Measurements from ENCODE around the gene IL22RA1.

IL22RA1 gene

DNA sequence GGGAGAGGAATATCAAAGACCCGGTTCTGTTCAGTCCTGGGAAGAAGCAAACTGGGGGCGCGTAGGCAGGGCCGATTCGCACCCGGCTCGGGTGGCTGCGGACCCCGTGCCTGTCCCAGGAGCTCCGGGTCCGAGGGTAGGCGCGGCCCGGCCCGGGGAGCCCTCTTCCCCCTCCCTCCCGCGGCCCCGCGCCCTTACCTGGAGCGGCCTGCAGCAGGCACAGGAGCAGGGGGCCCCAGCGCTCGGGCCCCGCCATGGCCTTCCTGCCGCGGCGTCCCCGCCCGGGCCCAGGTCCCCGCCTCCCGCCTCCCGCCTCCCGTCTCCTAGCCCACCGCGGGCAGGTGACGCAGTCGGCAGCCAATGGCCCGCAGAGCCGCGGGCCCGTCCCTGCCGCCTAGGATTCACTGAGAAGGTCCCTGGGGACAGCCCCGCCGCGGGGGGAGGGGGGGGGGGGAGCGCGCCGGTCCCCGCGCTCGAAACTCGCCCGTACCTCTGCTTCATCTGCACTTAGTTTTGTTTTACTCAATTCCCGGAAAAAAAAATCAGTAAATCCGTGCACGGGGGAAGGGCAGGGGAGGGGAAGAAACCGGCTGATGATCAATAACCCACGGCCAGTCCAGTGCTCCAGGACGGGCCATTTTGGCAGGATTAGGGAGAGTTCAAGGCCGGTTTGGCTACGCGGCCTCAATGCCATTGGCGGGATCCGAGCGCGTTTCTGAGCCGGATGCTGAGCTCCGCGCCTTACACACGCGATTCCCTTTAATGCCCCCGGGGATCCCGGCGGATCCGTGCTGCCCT, 44.3 kb upstream of the IL22RA1 start, which contains the start of gene IFNLR1:
IFNLR1 (minus strand) TSS at position 297 of the 798 bp plus-strand sequence; CDS start at position 256, 41 bp downstream.
- H3K27ac ChIP-seq = no peak within 1 kb of the TSS
- intact Hi-C loops (cut with DNase I; ENCODE audit: low total_unique reads) = no loop called here
- H3K4me3 ChIP-seq = peak within 1 kb of the TSS; percentile 38 to 49
- H3K27me3 ChIP-seq = peaks cover 0 to 64% of the 10 kb centered on the region in 2 donors
- no peaks in the 10 kb centered on the region for H3K9me3 ChIP-seq
- no peak for DNase-seq
- peaks cover 0 to 16% (median 9%) of the 10 kb centered on the region in 4 donors for H3K4me1 ChIP-seq
- H3K36me3 ChIP-seq = no peaks in the 10 kb centered on the region
- TF ChIP-seq, protein P1, sequence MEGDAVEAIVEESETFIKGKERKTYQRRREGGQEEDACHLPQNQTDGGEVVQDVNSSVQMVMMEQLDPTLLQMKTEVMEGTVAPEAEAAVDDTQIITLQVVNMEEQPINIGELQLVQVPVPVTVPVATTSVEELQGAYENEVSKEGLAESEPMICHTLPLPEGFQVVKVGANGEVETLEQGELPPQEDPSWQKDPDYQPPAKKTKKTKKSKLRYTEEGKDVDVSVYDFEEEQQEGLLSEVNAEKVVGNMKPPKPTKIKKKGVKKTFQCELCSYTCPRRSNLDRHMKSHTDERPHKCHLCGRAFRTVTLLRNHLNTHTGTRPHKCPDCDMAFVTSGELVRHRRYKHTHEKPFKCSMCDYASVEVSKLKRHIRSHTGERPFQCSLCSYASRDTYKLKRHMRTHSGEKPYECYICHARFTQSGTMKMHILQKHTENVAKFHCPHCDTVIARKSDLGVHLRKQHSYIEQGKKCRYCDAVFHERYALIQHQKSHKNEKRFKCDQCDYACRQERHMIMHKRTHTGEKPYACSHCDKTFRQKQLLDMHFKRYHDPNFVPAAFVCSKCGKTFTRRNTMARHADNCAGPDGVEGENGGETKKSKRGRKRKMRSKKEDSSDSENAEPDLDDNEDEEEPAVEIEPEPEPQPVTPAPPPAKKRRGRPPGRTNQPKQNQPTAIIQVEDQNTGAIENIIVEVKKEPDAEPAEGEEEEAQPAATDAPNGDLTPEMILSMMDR (IDR thresholded peaks at IDR 0.05) = no peak

DNA sequence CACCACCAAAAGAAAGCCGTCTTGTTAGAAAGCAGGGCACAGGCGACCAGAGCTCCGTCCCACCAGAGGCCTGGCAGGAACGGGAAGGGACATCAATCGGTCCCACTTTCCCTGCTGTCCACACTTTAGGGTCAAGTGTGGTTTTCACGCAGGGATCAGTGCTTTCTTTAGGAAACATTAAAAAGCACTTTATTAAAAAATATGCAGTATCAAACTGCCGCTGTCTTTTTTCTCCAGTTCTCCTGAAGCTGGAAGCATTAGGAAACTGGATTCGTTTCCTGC, 43.7 kb upstream of the IL22RA1 start:
- Histone ChIP-seq H3K9me3 (no peaks in the 10 kb centered on the region), H3K36me3 (no peaks in the 10 kb centered on the region), H3K4me1 (peaks cover 0 to 16% (median 9%) of the 10 kb centered on the region in 4 donors), H3K27ac (no peak overlapping the region), H3K27me3 (peaks cover 0 to 59% of the 10 kb centered on the region in 2 donors), H3K4me3 (peak overlapping the region; percentile 38 to 49)
- no peak for DNase-seq
- TF ChIP-seq, protein P1 (IDR thresholded peaks at IDR 0.05) = no peak
- intact Hi-C loops (cut with DNase I; ENCODE audit: low total_unique reads) = no loop called here

DNA sequence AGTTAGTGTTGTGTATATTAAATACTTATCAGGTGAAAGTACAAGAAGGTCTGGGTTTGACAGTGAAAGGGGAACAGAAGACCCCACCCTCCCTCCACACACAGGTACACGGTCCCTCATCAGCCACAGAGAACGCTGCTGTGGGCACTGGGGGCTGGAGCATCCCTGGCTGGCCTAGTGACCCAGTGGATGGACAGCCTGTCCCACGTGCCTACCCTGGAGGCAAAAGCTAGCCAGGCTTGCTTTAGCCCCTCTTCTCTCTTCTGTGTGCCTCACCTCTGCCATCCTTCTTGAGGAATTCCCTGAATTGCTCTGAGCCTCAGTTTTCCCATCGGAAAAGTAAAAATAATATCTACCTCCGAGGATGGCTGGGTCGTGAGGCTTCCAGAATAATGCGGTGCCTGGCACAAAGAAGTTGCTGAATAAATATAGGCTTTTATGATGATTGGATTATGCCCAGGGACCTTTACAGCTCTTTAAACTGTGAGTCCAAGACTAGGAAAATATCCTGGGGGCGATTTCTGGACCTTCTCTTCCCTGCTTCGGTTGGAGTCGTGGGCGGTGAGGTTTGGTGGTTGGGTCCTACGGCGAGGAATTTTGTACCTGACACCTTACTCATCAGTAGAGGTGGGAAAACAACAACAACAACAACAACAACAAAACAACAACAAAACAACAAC, 43.2 kb upstream of the IL22RA1 start:
- intact Hi-C loops (cut with DNase I; ENCODE audit: low total_unique reads) = no loop called here
- TF ChIP-seq, protein P1 (IDR thresholded peaks at IDR 0.05) = no peak
- H3K9me3 ChIP-seq = no peaks in the 10 kb centered on the region
- no peak for DNase-seq
- H3K4me3 ChIP-seq = no peak overlapping the region
- no peaks in the 10 kb centered on the region for H3K36me3 ChIP-seq
- H3K27ac ChIP-seq = no peak overlapping the region
- peaks cover 0 to 16% (median 9%) of the 10 kb centered on the region in 4 donors for H3K4me1 ChIP-seq
- peaks cover 0 to 58% of the 10 kb centered on the region in 2 donors for H3K27me3 ChIP-seq

DNA sequence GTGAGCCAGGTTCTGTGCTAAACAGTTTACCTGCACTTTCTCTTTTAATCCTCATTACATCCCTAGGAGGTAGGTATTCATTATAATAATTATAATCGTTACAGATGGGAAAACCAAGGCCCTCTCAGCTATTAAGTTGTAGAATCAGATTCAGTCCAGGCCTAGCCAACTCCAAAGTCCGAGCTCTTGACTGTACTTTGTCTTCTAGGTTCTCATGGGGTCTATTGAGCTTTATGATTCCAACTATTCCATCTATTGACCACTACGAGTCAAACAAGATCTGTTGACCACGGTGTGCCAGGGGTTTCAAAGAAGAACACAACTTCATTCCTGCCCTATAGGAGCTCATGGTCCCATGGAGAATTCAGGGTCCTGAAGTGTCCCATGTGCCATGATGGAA, 42.1 kb upstream of the IL22RA1 start:
- Histone ChIP-seq H3K4me3 (no peak overlapping the region), H3K36me3 (no peaks in the 10 kb centered on the region), H3K27ac (no peak overlapping the region), H3K9me3 (no peaks in the 10 kb centered on the region), H3K27me3 (peaks cover 0 to 60% of the 10 kb centered on the region in 2 donors), H3K4me1 (peaks cover 0 to 16% (median 9%) of the 10 kb centered on the region in 4 donors)
- intact Hi-C loops (cut with DNase I; ENCODE audit: low total_unique reads) = no loop called here
- TF ChIP-seq, protein P1 (IDR thresholded peaks at IDR 0.05) = no peak
- DNase-seq = no peak

DNA sequence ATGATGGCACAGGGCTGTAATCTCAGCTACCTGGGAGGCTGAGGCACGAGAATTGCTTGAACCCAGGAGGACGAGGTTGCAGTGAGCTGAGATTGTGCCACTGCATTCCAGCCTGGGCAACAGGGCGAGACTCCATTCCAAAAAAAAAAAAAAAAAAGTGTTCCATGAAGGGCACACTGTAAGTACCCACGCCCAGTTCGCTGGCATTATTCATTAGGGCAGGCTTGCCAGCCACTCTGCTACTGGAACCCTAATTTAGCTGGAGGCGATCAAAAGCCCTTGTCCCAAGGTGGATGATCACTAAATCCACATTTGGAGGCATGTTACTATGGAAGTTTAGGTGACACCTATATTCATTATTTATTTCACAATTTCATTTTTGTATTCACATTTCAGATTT, 39.1 kb upstream of the IL22RA1 start:
- peak in 1 of 2 donors; percentile 3 for DNase-seq
- peaks cover 0 to 34% of the 10 kb centered on the region in 2 donors for H3K27me3 ChIP-seq

More for the DNA sequence above, 39.1 kb upstream of the IL22RA1 start:
- H3K36me3 ChIP-seq = no peaks in the 10 kb centered on the region
- TF ChIP-seq, protein P1 (IDR thresholded peaks at IDR 0.05) = no peak
- no peak overlapping the region for H3K4me3 ChIP-seq
- H3K4me1 ChIP-seq = peaks cover 0 to 8% (median 4%) of the 10 kb centered on the region in 4 donors
- H3K27ac ChIP-seq = no peak overlapping the region
- no peaks in the 10 kb centered on the region for H3K9me3 ChIP-seq
- intact Hi-C loops (cut with DNase I; ENCODE audit: low total_unique reads) = no loop called here

All from tibial artery (tissue), 4 donors.